HL-60/S4 (cell line): ENCODE results near the gene LIMK2.
"Not testable (repeated sequence)": the region's sequence is repeated elsewhere in the genome, so short reads cannot be mapped to it uniquely, and the experiment has no call there.

Experiments used
- in situ Hi-C: fragments of 300-500 bp; cut with MboI; formaldehyde crosslinking; loops from 2 replicates; pipeline ENCODE4 v1.14.3; 2022; ENCODE audit warnings: low sequenced_read_pairs

The LIMK2 gene

DNA sequence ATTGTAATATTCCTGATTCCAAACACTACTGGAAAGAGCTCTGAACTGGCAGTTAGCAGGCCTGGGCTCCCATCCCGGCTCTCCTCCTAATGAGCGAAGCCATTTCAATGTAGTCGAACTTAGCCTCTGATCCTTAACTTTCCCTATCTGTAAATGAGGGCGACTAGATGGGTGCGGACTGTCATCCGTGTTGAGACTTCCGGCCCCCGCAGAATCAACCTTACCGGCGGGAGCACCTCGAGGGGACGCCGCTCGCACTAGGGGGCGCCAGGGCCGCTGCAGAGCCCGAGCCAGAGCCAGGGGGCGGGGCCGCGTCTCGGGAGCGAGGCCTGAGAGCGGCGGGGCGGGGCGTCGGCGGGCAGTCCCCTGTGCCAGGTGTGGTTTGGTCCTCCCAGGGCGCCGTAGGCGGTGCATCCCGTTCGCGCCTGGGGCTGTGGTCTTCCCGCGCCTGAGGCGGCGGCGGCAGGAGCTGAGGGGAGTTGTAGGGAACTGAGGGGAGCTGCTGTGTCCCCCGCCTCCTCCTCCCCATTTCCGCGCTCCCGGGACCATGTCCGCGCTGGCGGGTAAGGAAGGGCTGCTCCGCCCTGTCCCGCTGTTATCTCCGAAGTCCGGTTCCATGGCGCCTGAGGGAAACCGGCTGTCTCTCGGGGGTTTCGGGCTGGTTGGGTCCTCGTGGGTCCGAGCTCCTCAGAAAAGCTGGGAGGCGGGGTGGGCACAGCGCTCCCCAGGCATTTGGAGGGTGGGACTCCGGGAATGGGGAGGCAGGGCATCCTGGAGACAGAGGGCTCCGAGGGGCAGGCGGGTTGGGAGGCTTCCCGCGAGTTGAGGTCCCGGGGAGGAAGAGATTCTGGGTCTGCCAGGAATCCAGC, at the start of gene LIMK2:
LIMK2 (plus strand) TSS at position 437 of the 869 bp plus-strand sequence; CDS start at position 548, 111 bp downstream.
- in situ Hi-C loops = no loop called here

DNA sequence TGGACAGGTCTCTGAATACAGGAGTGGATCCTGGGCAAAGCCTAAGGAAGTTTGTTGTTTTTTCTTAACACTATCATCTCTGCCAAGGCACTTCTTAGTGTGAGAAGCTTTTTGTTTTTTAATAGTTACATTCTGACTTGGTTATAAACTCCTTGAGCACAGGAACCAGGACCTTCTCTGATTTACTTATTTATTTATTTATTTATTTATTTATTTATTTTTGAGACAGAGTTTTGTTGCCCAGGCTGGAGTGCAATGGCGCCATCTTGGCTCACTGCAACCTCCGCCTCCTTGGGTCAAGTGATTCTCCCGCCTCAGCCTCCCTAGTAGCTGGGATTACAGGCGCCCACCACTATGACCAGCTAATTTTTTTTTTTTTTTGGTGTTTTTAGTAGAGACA, 41.1 kb upstream of the LIMK2 start:
- in situ Hi-C loops = no loop called here

DNA sequence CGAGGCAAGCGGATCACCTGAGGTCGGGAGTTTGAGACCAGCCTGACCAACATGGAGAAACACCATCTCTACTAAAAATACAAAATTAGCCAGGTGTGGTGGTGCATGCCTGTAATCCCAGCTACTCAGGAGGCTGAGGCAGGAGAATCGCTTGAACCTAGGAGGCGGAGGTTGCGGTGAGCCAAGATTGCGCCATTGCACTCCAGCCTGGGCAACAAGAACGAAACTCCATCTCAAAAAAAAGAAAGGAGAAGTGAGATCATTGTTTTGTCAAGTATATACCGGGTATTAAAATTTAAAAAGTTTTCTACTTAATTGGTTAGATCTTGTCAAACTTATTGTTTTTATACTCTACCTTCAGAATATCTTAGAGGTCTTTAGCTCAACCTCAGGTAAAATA, 40.4 kb upstream of the LIMK2 start:
- in situ Hi-C loops = not testable (repeated sequence)

DNA sequence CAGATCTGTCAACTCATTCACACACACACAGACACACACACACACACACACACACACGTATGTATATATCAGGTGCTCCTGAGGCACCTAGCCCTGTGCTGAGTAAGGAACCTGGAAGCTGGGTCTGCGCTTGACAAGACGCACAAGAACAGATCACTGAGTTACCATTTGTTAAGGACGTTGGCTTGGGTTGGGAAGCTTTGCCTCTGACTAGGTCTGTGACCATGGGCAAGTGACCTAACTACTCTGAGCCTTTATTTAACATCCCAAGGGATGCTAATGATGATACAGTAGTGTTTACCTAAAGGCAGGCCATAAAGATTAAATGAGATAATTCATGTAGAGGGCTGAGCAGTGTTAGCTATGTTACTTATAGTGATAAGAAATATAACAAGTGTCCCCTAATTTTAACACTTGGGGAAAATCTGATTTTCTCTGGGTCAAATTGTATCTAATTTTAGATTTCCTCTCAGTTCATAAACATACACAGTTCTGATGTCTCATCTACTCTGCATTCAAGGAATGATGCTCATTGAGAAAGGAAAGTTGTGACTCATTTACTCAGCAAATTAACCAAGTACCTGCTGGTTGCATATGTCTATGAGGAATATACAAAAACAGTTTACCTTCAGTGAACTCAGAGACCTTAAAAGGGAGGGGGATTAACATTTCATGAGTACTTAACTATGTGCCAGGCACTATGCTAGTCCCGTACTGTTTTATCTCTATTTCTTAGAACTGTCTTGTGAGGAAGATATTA, 38.5 kb upstream of the LIMK2 start:
- in situ Hi-C loops = no loop called here

DNA sequence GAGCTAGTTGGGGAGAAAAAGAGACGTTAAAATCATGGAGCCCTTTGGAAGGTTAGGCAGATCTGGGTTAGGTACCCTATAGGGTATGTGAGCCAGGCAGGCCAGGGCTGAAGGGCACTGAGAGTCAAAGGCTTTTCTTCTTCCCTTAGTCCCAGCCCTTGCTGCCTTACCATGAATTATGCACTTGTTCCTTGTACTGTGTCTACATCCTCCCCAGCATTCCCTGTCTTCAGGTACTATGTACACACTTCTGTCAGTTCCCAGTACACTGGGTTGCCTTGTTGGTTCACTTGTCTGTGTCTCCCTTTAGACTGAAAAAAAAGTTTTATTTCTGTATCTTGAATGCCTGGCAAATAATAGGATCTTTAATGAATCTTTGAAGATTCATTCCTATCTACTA, 35.2 kb upstream of the LIMK2 start:
- in situ Hi-C loops = no loop called here

DNA sequence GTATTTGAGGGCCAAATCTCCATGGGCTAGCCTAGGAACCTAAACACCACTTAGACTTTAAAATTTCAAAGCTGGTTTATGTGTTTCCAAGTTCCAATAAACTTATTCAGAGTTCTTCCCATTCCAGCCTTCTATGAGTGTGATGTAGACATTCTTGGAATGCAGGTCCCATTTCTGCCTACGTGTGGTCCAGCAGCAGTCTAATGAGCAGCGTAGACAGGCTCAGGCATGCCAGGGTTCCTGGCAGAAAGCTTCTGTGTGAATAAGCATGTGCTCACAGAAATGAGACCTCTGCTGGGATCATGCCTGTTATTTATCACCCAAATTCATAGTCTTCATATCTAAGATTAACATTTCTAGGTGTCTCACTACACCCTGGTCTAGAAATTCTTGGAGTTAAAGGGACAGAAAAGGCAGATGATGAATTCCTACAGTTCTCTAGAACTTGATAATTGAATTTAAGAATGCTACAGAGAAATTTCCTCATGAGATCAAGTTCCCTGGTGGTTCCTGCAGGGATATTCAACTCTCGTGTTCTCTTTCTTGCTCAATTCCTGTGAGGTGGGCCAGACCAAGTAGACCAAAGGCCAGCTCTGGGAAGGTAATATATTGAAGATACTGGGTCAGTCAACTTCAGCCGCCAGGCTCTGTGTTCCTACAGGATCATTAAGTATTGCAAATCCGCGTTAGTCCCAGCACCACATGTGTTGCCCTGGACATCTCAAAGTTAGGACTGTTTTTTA, 34.5 kb upstream of the LIMK2 start:
- in situ Hi-C loops = no loop called here

DNA sequence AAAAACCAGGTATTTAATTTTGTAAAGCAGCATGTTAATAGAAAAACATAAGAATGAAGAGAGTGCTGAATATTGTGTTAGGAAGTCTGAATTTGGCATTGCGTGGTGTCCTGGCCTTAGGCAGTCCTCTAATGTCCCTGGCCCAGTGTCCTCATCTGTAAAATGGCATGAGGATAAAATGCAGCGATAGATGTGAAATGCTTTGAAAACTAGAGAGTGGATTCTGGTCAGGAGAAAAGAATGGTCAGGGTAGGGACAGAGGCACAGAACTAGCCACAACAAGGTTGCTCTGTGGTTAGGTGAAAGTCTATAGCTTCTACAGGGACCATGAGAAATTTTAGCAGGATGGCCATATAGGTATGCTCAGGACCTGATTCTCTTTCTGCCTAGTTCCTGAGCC, 33.2 kb upstream of the LIMK2 start:
- in situ Hi-C loops = no loop called here

DNA sequence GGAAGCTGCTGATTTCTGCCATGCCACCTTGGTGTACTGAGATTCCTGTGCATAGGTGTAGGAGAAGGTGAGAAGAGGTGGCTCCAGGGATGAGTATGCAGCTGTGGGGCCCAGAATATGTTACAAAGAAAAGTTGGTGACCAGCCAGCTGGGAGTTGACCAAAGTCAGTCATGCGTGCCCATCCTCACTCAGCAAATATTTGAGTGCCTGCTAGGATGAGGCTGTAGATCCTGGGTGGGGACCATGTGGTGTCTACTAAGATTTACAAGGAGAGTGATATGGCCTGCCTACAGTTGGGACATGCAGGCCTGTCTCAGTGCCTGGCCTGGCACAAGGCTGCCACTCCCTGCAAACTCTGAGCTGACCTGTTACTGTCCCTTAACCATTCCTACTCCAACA, 32.8 kb upstream of the LIMK2 start:
- in situ Hi-C loops = no loop called here

DNA sequence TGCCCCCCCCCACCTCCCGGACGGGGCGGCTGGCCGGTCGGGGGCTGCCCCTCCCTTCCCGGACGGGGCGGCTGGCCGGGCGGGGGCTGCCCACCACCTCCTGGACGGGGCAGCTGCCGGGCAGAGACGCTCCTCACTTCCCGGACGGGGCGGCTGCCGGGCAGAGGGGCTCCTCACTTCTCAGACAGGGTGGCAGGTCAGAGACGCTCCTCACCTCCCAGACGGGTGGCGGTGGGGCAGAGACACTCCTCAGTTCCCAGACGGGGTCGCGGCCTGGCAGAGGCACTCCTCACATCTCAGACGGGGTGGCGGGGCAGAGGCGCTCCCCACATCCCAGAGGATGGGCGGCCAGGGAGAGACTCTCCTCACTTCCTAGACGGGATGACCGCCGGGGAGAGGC, 28.1 kb upstream of the LIMK2 start:
- in situ Hi-C loops = no loop called here

DNA sequence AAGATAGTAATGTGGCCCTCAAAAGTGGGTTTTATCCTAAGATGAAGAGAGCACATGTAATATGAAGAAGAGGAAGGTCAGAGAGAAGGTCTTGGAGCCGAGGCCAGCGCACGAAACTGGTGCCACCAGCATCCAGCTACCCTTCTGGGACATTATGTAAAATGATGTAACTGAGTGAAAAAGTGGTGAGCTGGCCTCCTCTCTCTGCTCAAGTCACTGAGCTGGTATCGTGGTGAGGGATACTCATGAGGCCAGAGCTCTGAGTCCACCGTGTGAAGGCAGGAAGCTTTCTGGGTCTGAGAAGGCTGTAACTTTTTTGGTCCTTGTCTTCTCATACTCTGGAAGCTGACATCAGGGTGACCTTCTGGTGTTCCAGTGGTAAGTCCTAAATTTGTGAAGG, 27.0 kb upstream of the LIMK2 start:
- in situ Hi-C loops = no loop called here

DNA sequence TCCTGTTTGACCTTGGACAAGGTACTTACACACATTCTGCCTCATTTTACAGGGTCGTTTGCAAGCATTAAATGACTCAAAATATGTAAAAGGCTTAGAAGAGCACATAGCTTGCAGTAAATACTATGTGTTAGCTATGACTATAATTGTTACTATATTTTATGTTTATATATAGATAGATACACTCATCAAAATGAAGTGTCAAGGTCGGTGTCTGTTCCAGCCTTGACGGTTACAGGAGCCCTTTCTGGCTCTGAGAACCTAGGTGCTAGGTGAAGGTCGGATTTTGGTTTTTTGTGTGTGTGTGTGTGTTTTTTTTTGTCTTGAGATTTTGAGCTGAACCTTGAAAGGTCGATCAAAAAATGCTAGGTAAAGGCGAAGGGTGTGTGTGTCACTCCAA, 24.5 kb upstream of the LIMK2 start:
- in situ Hi-C loops = no loop called here

DNA sequence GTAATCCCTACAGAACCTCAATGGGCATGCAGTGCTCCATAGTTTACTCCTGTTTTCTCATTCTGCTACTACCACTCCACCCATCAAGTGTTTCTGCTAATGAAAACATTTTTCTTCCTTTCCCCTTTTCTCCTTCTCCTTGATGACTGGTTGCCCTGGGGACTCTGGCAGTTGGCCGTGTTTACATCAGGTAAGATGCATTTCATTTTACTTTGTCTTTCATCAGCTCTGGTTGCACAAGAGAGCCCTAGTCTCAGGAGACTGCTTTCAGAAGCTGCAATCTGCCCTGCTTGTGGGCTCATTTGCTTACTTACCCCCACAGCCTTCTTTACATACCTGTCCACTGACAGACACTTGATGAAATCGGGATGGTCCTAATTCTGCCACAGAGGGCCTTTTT, 19.6 kb upstream of the LIMK2 start:
- in situ Hi-C loops = no loop called here

DNA sequence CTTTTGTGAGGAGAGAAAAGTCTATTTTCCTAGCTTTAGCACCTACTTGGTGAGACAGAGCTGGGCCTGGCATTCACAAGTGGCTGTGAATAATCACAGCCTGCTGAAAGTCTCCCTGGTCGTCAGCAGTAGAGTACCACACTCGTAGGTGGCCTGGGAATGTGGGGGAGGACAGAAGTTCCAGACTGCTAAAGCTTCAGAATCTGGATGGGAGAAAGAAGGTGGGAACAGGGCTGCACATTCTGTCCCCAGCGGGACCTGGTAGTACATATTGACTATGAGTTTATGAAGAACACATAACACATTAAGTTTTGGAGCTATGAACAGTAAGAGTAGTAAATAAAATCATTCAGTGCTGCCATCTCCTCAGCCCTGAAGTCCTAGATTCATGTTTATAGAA, 19.0 kb upstream of the LIMK2 start:
- in situ Hi-C loops = no loop called here

DNA sequence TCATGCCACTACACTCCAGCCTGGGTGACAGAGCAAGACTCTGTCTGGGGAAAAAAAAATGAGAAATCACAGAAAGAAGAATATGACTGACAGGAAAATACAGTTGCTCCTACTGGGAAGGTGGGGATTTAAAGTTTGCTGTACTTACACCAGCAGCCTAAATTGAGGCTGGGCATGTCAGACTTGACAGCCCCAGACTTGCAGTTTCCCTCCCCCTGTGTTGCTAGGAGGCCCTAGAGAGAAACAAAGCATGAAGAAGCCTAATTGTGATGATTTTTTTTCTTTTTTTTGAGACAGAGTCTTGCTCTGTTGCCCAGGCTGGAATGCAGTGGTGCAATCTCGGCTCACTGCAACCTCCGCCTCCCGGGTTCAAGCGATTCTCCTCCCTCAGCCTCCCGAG, 17.4 kb upstream of the LIMK2 start:
- in situ Hi-C loops = not testable (repeated sequence)

DNA sequence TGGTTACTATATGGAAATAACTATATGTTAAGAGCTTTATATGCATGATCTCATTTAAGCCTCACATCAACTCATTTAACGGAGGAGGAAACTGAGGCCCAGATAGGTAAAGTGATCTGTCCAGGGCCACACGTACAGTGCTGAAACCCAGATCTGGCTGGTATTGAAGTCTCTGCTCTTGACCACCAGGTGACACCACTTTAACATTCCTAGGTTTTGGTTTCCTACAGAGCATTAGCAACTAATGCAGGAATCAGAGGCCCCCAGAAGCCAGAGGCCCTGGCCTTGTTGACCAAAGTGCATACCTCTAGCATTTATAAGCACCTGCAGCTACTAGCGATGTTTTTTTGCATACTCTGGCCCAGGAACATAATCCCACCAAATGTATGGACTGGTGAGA, 12.9 kb upstream of the LIMK2 start:
- in situ Hi-C loops = no loop called here

DNA sequence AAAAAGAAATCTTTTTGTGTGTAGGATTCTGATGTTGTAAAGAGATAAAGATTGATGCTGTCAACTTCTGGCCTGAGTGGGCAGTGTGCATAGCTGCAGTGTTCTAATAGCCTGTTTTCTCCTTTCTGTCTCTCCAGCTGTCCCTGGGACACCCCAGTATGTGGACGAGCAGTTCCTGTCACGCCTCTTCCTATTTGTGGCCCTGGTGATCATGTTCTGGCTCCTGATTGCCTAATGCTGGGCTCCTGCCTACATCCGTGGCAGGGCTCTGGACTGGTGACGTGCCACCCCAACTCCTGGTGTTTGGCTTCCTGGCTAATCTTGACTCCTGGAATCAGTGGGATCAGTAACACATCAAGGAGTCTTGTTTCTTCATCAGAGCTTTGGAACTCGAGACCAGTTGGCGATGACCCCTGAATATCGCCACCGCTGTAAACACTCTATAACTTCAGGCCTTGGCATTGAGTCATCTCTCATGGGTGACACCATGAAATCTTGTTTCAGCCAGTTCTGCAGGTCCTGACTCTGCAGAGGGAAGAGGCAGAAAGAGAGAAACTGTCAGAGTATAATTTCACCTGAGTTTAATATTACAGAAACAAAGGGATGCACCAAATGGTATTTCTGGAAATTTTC, 7.6 kb upstream of the LIMK2 start:
- in situ Hi-C loops = not testable (repeated sequence)

DNA sequence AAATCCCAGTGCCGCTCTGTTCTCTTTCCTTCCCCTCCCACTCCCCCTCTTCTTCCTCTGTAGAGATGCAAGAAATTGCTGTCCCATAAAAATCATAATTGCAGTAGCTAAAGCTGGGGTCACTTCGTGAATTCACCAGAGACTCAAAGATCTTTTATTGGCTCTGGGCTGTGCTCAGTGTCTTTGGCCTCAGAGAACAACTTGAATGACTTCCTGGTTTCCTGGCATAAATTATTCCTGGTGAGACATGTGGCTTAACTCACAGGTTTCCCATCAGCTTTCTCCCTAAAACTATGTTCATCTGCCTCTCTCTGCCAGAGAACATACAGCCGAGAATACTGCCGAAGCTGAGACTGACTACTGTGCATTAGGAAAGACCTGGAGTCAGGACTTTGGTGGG, 7.0 kb upstream of the LIMK2 start:
- in situ Hi-C loops = not testable (repeated sequence)

DNA sequence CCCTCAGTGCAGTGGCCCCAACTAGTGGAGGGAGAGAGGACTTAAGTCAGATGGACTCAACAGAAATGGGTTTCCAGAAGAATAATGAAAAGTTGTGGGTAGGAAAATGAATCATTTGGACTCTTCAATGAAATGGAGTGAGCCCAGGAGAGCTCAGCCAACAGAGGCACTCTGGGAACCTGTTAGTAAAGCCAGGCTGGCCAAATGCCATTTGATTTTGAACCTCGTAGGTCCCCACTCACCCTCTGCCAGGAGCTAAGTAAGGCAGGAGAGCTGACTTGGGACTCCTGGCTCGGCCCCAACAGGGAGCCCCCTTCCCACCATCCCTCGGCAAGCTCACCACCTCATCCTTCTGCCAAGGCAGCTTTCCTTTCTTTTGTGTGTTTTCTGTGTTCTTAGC, 5.6 kb upstream of the LIMK2 start:
- in situ Hi-C loops = not testable (repeated sequence)

DNA sequence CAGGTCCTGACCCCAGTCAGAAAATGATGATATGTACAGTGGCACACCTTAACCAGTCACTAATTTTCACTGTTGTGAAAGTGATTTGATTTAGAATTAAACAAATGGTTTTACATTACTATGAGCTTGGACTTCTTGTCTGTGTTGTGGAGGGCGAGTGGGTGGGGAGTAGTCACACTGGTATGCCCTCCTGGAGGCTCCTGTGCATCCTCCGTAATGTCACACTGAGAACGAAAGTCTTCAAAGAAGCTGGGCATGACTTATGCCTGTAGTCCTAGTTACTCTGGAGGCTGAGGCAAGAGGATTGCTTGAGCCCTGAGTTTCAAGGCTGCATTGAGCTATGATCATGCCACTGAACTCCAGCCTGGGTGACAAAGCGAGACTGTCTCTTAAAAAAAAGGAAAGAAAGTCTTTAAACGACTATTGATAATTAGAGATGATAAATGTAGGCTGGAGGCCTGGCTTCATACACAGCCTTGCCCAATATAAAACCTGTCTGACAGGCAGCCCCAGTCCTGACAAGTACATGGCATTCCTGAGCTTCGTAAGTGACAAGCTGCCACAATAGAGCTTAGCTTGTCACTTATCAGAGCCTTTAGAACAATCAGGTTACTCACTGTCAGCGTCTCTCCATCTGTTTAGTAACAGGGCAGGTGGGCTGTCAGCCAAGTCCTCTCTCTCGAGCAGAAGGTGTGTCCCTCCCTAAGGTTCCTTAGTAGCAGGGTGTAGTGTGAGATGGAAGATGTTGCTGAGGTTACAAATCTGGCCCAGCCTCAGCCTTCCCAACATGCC, 5.0 kb upstream of the LIMK2 start:
- in situ Hi-C loops = no loop called here
